Fibroblast of pulmonary artery (primary cell): ENCODE data around the gene GPC5.
A peak's percentile ranks its signal among the peaks of the same experiment; 100 is the strongest.

Experiments
- DNase-seq: peaks from one replicate; pipeline ENCODE4 v3.0.0-alpha.2; 2010; ENCODE audit warnings: low read depth
- H3K4me3 ChIP-seq: replicated peaks from 2 replicates; pipeline ENCODE4 v1.5.1; 2011; ENCODE audit warnings: low read depth, mild to moderate bottlenecking, control low read depth, low read length, moderate library complexity
- CTCF ChIP-seq: IDR thresholded peaks from 2 replicates; pipeline ENCODE4 v1.5.1; 2011; ENCODE audit warnings: mild to moderate bottlenecking, control low read depth, low read length, inconsistent platforms; ENCODE audit errors: missing control alignments

Gene GPC5

GRCh38 chr13:91809161-91809560, 410.7 kb downstream of the GPC5 start:
- no peak for TF ChIP-seq CTCF
- no peak for DNase-seq
- H3K4me3 ChIP-seq: no peak overlapping the region

- no peak overlapping the region for H3K4me3 ChIP-seq
- DNase-seq: peak; percentile 3
- no peak for TF ChIP-seq CTCF
Measured at GRCh38 chr13:91813253-91813652, 414.8 kb downstream of the GPC5 start.

- DNase-seq: no peak
- H3K4me3 ChIP-seq: no peak overlapping the region
- TF ChIP-seq CTCF: no peak
Measured at GRCh38 chr13:91816263-91816807, 417.9 kb downstream of the GPC5 start.

- TF ChIP-seq CTCF: peak; percentile 39
- DNase-seq: peak; percentile 49
- H3K4me3 ChIP-seq: no peak overlapping the region
Measured at GRCh38 chr13:91817250-91817649, 418.8 kb downstream of the GPC5 start.

- H3K4me3 ChIP-seq: no peak overlapping the region
- DNase-seq: no peak
- TF ChIP-seq CTCF: no peak
Measured at GRCh38 chr13:91824416-91824815, 426.0 kb downstream of the GPC5 start.

GRCh38 chr13:91825516-91825915, 427.1 kb downstream of the GPC5 start:
- no peak for DNase-seq
- no peak for TF ChIP-seq CTCF
- H3K4me3 ChIP-seq: no peak overlapping the region

GRCh38 chr13:91836553-91836952, 438.1 kb downstream of the GPC5 start:
- DNase-seq: no peak
- no peak overlapping the region for H3K4me3 ChIP-seq

More at GRCh38 chr13:91836553-91836952, 438.1 kb downstream of the GPC5 start:
- no peak for TF ChIP-seq CTCF
